Islet precursor cell (in vitro differentiated cells): Measurements from ENCODE around the gene NDUFS8.

Experiments
- DNase-seq: peaks from one replicate; pipeline ENCODE4 v3.0.0-alpha.2; 2018

The NDUFS8 gene

DNA sequence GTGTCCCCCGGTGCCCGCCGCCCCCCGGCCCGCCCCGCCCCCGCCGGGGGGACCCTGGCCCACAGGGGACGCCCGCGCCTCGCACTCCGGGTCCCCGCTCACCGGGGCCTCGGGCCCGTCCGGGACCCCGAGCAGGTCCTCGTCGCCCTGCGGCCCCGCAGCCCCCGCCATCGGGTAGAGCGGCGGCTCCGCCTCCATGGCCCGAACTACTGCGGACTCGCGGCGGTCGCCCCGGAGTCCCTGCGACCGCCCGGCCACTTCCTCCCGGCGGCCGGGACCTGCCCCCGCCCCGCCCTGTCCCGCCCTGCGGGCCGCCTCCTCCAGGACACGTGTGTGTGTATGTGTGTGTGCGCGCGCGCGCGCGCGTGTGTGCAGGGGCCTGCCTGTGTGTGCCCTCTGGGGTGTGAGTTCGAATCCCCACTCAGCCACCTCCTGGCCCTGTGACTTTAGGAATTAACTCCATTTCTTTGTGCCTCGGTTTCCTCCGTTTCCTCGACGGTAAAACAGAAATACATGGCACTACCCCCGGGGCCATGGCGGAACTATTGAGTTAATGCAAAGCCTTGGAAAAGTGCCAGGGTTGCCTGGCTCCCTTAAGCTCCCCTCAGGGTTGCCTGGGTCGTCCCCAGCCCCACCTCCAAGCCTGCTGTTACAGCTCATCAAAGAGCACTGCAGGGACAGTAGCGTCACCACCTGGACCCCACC lies 26.5 kb upstream of the NDUFS8 start, which contains the start of gene UNC93B1:
UNC93B1 (minus strand) TSS at position 252 of the 705 bp plus-strand sequence; CDS start at position 198, 54 bp downstream.
- DNase-seq: peak; percentile 92

DNA sequence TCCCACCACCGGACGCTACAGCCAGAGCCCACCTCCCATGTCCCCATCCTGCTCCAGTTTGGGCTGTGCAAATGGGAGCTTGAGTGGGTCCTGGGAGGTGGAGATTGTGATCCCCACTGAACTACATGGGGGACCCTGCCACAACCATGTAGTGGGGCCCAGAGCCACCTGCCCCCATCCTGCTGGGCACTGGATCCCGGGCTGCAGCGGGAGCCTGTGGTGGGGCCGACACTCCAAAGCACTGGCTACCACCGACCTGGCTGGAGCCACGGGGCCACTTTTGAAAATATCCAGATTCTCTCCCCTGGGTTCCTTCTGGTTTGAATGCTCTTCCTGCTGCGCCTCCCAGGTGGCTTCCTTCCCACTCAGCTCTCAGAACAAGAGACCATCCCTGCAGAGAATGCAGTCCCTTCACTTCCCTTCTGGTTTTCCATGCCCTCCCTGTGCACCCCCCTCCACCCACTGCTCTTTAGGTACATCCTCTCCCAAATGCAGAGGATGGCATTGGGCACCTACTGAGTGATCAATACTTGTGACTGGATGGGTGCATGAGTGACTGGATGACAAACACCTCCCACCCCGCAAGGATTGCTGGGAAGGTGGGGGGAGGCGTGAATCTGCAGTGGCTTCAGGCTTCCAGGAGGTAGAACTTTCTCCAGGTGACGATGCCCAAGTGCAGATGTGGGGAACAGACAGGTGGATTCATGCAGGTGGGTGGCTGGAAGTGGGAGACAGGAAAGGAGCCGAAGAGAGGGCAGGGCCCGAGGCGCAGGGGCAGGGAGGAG lies 25.7 kb upstream of the NDUFS8 start:
- no peak for DNase-seq

DNA sequence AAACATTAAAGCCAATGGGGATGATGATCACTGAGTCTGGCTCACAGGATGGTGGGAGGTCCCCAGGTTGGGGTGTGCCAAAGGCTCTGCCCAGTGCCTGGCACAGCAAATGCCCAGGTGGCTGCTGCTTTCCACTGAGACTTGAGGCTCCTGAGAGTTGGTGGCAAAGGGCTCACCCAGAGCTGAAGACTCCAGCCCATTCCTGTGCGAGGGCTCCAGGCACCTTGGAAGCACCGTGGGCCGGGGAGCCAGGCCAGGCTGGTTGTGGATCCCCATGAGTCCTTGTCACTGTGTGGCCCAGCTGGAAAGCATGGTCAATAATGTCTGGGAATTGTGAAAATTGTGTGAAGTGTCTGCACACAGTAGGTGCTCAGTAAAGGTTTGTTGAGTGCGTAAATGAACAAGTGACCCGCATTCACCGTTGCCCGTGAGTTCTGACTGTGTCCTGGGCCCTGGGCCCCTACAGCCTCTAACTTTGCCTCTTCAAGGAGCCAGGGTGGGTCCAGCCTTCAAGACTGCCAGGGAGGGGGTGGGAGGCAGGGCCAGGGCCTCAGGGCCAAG lies 23.8 kb upstream of the NDUFS8 start:
- DNase-seq: no peak

DNA sequence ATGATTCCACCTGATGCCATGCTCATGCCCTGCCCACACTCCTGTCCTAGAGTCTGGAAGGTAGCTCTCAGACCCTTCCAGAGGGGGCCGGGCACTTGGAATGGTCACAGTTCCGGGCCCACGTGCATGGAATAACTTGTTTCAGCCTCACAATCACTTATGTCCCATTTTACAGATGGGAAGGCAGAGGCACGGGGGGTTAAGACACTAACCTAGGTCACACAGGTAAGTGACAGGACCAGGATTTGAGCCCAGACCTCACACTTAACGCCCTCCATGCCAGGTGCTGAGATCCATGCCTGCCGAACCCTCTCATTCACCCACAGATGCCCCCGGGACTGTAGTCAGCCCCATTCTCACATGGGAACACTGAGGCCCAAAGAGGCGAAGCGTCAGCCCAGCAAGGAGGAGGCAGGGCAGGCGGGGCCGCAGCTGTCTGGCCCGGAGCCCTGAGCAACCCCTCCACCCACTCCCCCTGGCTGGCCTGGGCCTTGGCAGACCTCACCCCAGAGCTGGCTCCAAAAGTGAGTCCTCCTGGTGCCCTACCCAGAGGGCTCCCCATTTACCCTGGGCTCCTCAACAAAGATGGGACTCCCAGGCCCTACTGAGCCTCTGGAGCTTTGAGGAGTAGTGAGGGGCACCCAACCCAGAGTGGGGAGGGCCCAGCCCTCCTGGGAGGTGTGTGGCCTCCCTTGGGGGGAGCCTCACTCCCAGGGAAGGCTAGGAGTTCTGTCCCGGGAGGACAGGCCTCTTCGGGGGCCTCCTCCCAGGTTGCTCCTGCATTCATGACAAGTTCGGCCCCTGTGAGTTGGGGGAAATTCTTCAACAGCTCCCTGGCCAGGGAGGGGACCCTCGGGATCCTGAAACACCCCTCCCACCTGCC lies 22.7 kb upstream of the NDUFS8 start:
- no peak for DNase-seq

DNA sequence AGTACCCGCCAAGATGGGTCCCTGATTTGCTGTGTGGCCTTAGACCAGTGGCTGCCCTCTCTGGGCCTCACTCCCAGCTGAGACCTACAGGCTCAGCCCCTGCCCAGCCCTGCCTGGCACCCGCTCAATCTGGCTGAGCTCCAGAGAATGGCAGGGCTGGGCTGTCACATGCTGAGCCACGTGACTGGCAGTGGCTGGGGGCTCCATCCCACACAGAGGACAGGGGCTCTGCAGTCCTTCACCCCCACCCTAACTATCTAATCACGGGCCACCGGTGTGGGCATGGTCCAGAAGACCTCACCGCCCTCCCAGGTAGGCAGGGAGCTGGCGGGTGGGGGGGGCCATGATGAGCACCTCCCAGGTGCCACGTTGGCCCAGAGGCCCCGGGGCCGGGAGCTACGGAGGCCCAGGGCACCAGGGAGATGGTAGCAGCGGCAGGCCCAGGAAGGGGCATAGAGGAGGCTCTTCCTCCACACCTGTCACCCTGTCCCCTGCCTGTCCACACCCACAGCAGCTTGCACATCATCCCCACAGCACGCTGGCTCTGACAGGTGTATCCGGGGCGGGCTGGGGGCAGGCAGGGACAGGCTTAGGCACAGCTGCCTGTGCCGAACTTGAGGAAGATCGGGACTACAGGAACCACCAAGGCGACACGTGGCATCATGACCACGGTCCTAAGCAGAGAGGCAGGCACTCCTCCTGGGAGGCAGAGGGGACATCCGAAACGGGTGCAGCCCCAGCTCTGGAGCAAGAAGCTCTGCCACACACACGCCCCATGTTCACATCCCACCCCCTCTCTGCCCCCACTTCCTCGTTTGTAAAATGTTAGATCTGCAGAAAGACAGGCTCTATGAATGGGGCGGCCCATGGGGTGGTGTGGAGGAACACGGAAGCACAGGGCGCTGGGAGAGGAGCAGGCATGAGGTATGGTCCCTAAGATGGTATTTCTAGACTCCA lies 21.8 kb upstream of the NDUFS8 start:
- DNase-seq: no peak

DNA sequence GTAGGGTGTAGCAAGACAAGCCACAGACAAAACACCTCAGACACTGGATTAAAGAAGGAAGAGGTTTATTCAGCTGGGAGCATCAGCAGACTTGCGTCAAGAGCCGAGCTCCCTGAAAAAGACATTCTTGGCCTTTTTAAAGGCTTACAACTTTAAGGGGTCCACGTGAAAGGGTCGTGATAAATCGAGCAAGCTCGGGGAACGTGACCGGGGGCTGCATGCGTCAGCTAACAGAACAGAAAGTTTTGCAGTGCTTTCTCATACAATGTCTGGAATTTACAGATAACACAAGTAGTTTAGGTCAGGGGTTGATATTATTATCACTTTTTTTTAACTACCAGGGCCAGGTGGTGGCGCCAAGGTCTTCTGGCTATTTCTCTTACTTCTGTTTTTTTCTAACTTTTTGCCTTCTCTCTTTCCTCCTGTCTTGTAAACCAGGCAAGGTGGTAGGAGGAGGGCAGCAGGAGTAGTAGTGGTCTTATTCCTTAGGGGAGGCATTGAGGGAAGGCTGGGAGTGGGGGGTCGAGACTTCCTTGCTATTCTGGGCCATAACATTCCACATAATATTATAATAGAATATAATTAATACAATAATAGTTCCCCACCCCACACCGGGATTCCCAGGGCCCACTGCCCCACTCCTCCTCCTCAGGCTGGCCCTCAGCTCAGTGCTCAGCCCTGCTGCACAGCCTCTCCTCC lies 20.9 kb upstream of the NDUFS8 start:
- no peak for DNase-seq

DNA sequence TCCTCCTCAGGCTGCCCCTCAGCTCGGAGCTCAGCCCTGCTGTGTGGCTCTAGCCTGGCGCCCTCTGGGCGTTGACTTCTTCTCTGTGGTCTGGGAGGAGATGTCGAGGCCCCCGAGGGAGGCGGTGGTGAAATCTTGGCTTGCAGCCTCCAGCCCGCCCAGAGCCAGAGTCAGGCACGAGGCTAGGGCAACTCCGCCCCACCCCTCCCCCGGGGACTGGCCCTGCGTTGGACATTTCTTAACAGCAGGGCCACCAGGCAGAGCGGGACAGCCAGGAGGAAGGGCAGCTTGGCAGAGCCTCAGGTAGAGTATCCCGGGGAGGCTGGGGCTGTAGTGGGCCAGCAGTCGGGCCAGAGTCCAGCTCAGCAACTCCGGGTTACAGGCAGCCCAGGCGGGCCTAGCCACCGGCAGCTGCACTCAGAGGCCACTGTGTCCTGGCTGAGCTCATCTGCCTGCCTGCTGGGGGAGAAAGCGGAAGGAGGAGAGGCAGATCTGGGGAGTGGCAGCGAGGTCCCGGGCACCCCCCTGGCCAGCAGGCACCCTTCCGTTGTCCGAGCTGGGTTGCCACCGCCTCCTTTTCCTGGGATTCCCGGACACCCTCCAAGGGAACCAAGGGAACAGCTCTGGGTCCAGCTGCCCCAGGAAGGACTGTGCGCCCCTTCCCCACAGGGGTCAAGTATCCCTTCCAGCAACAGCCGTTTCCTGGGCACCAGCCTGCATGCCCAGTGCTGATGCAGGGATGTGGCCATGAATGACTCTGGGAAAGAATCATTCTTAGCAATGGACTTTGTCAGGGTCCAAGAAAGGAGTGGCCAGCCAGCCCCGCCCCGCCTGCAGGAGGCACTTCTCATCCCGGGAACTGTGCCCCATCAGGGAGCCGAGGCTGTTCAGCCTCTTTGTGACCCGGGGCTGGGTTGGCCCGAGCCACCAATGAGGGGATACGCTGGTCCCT lies 20.1 kb upstream of the NDUFS8 start, which contains the start of gene ALDH3B1:
ALDH3B1 (plus strand) TSS at position 238 of the 952 bp plus-strand sequence. CDS start 4,971 bp downstream, outside the sequence.
- peak; percentile 91 for DNase-seq

DNA sequence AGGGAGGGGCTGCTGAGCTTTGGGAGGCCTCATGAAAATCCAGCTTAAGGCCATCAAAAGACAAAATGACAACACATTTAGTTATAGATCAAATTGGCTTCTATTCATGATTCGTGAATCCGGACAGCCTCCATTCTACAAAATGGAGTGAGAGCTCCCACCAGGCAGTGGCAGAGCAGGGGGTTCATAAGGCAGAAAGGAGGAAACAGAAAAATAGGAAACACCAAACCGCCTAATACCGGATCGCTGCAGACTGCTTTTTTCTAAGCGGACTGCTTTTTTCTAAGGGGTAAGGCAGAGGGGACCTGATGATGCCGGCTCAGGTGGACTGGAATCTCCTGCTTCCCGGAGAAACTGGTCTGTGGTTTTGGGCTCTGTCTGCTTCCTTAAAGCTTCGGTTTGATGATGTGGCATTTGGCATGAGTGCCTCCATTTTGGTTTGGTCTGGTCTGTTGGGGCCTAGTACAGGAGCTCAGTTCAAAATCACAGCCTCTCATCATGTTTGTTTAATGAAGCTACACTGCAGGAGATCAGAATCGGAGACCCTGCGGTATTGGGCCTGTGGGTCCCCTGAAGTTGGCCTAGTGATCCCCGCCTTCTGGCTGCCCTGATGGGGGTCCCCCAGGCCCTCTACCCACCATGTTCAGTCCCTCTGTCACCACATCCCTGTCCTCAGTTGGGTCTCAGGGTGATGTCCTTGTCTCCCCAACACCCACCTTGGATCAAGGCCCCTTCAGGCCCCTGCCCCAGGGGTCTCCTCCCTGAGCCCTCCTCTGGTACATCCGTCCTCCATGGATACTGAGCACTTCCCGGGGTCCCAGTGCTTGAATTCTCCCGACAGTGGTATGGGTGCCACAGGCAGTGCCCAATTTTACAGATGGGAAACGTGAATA lies 19.2 kb upstream of the NDUFS8 start:
- no peak for DNase-seq

DNA sequence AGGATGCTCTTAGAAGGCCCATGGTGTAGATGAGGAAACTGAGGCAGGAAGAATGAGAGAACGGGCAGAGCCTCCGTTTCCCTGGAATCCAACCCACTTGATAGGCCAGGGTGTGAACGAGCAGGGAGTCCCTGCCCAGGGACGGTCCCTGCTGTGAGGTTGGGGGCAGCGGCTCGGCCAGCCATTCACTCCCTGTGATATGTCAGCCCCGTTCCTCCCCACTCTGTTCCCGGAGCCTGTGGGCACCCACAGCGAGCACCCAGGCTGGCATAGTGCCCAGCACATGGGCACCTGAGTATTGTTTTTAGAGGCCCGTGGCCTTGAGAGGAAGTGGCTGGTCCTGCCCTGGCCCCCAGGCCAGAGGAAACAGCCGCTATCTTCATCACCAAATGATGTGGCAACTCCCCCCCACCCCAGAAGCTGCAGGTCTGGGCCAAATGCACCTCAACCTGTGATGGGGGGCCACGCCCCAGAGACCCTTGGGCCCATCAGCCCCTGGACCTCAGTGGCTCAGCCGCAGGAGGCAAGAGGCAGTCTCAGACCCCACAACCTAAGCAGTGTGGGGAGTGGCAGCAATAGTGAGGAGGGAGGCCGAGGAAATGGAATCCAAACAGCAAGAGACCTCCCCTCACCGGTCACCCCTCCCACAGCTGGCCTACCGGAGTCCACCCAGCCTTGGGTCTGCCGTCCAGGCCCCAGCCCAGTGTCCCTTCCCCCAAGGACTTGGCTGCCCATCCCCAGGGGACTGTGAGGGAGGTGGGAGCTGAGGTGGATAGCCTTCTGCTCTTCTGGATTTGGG lies 18.2 kb upstream of the NDUFS8 start:
- no peak for DNase-seq

DNA sequence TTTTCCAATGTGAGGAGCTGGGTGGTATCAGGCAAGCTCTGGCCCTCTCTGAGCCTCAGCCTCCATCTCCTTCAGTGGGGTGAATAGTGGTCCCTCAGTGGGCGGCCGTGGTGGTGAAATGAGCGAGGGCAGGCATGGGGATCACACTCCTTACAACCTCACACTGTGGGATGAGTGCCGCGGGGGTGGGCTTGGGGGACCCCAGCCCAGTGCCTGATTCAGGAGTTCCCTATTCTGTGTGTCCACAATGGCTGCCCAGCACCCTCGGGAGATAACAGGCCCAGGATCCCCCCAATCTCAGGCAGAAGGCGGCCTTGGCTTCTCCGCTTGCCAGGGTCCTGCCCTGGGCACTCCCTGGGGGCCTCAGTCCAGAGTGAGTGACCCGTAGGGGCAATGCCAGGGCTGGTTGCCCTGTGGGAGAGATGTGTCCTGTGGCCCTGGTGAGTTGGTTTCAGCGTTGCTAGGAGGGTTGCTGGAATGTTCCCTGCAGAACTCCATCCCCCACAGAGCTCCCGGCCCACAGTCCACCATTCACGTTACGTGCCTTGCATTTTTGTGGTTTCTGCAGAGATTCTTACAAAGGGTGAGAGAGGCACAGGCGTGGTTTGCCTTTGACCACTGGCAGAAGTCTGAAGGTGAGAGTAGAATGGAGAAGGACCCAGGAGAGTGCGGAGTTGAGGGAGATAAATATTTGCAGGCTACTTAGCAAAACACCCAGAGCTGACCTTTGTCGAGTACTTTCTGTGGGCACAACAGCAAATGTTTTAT lies 17.5 kb upstream of the NDUFS8 start:
- DNase-seq: peak; percentile 95

DNA sequence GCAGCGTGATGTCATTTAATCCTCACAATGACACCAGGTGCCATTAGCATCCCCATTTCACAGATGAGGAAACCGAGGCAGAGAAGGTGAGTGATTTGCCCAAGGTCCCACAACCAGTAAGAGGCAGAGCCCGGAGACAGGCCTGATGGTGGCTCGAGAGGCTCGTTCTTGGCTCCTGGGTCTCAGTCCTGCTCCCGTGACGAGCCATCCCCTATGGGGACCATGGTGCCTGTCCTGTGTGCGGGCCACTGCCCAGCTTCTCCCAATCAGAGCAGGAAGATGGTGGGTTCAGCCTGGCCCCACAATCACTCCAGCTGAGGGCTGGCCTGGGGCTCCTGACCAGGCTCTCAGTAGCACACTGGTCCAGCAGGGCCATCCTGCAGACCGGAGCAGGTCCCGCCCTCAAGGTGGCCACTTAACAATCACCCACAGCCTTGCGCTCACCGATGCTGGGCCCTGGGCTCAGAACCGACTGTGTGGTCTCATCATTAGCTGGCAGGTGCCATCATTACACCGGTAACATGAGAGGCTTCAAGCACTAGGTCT lies 16.8 kb upstream of the NDUFS8 start:
- no peak for DNase-seq

DNA sequence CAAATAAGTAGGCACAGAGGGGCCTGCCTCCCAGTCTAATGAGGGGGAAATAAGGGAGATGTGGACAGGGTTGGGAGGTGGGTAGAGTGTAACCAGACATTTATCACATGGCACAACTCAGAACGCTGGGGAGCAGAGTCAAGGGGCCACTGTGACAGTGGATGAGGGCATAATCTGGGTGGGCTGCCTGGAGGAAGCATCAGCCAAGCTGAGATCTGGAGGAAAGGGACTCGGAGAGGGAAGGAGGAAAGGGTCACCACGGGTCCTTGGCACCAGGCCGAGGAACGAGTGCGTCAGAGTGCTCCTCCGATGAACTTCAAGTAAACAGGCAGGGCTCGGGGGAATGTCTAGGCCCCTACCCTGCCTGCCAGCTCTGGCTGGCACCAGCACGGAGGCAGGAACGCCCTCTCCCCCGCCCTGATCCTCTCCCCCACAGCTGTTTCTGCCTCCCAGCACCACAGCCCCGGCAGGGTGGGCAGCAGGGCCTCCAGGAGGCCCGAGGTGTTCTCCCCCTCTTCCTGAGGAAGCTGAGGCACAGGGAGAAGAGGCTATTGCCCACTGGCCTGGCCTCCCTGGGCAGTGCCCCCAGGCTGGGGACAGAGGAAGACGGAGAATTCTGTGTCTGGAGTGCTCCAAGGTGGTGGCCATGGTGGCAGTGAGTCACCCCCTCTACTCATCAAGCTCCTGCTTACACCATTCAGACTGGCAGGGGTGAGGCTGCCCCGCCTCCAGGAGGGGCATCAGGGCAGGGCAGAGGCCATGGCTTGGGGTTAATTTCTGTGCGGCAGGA lies 16.1 kb upstream of the NDUFS8 start:
- DNase-seq: peak; percentile 73

DNA sequence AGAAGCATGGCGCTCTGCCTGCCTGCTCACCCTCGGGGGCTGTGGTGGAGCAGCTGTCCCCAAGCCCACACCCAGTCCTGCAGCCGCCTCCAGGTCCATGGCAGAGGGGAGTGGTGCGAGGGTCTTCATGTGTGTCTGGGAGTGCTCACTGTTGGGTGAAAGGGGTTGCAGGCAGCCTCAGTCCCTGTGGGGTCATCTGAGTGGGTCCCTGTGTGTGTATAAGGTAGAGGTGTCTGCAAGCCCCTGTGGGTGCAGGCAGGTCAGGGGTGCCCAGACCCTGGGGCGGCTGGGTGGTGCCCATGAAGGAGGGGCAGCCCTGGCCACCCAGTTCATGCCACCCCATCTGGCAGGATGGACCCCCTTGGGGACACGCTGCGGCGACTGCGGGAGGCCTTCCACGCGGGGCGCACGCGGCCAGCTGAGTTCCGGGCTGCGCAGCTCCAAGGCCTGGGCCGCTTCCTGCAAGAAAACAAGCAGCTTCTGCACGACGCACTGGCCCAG lies 15.5 kb upstream of the NDUFS8 start:
- no peak for DNase-seq

DNA sequence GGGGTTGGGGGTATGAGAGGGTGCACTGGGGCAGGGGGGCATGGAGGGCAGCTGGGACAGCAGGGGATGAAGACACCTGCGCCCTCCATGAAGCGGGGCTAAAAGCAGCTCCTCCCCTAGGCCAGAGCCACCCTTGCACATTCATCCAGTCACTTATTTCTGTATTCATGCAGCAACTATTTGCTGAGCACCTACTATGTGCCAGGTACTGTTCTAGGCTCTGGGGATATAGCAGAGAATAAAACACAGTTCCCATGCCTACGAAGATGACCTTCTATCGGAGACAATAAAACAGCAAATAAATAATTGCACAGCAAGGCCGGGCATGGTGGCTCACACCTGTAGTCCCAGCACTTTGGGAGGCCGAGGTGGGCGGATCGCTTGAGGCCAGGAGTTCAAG lies 15.0 kb upstream of the NDUFS8 start:
- DNase-seq: no peak

DNA sequence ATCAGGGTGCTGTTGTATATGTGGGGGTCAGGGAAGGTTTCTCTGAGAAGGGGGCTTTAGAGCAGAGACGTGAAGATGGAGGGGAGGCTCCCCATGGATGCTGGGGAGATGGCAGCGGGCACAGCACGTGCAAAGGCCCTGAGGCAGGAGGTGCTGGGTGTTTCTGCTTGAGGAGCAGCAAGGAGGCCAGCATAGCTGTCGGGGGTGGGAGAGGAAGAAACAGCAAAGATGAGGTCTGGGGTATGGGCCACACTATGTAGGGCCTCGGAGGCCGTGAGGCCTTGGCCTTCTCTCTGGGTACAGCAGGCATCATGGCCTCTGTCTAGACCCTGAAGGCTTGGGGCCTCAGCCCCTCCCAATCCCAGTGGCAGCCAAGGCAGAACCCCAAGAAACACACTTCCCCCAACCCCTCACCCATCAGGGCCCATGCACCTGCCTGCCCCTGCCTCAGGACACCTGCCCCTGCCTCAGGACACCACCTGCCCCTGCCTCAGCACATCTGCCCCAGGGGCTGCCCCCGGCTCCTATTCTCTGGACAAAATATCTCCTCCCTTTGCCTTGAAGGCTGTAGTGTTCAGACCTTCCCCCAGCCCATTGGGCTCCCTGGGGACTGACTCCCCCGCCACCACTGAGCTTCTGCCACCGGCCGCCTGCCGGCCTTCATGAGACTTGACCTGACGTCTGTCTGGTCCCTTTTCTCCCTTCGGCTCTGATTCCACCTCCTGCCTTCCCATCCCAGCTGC lies 14.1 kb upstream of the NDUFS8 start:
- no peak for DNase-seq
